IPS-NIHi7 (cell line): Measurements from ENCODE around the gene AK2.

Experiments
- DNase-seq: peaks from one replicate; pipeline ENCODE4 v3.0.0; 2012; ENCODE audit warnings: mixed read lengths; ENCODE audit errors: extremely low spot score

Gene AK2

DNA sequence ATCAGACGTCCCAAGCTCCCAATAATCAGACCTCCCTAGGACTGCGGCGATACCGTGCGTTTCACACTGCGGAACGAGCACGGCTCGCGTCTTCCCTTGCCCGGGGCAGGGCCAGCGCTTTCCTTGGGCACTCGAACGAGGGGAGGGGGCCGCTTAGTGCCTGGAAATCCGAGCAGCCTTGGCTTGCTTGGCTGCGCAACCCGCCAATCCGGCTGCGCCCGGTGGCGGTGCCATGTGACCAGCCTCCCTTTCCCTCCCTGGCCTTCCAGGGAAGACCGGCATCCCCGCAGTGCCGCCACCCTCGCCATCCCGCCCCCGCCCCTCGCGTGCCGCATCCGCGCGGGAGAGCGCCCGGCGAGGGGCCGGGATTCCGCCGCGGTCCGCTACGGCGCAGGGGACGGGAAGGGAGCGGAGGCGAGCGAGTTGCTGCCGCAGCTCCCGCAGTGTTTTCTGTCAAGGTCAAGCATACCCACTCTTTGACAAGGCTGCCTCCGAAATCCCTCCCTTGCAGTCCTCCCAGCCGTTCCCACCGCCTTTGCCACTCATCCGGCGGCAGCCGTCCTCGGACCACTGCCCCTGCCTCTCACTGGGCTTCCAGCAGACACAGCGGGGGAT, 63.8 kb downstream of the AK2 start:
- DNase-seq = peak; percentile 87

DNA sequence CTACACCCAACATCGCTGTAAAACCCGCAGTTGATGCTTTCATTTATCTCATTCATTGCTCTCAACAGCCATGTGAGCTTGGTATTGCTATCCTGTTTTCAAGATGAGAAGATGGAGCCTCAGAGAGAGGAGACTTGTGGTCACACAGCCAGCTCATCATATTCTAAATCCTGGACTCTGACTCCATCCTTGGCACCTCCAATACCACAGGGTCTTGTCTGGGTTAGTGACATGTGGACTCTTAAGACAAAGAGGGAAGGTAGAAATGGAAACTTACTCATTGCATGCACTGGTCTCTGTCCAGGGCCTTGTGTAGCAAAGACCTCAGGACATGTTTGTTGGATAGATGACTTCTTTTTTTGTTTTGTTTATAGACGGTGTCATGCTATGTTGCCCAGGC, 65.1 kb downstream of the AK2 start:
- DNase-seq = no peak

DNA sequence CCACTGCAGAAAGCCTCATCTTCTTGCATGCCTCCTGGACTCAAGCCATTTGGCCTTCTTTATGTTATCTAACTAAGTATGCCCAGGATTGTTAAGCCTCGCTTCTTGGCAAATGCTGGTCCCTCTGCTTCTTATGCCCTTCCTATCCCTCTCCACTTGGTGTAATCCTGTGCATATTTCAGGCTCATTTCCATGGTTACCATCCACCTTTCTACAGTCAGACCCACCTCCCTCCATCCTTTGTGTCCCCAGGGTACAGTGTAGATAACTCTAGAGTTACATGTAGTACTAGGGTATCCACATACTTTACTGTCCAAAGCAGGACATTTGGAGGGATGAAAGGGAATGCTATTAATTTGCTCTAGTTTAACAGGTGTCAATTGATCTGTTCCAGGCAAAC, 65.5 kb downstream of the AK2 start:
- no peak for DNase-seq

DNA sequence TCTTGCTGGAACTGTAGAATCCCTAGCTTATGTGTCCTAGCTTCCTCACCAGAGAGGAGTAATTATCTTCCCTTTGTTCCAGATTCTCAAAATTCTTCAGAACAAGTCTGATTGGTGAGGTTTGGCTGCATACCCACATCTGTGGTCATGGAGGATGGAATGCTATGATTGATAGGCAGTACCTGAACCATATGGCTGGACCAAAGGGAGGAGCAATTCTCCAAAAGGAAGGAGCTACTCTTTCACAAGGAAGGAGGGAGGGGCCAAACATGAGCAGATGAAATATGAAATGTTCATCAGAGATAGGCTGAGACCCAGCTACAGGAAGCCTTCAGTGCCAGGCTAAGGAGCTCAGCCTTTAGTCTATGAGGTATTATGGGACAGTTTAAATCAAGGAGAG, 67.1 kb downstream of the AK2 start:
- DNase-seq = no peak

DNA sequence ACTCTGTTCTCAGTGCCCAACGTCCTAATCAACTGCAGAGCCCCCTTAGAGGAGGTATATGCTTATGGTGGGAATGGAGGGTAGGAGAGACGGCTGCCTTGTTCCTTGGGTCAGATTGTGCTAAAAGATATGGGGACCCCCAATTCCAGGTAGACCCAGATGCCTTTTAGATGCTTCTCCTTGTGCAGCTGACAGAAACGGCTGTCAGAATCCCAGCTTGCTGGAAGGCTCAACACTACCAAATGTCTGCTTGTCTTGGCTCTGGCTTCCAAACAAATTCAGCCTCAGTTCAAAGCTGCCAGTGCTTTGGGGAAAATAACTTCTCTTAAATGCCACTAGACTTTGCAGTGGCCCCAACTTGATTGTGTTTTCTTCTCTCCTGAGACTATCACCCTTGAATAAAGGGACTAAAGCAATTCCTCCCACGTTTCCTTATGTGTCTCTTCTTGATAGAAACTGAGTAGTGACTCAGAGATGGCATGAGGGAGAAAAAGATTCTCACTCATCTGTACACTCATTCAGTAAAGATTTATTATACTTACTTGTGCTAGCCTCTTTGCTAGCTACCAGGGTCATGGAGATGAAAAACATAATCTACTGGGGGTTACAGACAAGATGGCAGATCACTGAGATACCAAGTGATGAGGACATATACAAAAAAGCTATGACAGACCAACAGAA, 68.7 kb downstream of the AK2 start:
- DNase-seq = no peak

DNA sequence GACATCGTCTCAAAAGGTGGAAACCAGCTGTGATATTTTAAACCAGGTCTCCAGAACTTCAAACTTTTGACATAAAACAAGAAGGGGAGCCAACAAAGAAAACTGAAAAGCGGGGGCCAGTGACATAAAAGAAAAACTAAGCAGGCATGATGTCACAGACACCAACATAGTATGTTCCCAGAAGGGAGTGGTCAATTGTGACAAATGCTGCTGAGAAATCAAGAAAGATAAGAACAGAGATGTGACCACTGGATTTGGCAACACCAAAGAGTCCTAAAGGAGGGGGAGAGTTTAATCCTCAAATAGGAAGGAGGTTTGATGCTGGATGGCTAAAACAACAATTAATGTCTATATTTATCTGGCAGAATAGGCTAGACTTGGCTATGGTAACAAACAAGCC, 69.8 kb downstream of the AK2 start:
- no peak for DNase-seq

DNA sequence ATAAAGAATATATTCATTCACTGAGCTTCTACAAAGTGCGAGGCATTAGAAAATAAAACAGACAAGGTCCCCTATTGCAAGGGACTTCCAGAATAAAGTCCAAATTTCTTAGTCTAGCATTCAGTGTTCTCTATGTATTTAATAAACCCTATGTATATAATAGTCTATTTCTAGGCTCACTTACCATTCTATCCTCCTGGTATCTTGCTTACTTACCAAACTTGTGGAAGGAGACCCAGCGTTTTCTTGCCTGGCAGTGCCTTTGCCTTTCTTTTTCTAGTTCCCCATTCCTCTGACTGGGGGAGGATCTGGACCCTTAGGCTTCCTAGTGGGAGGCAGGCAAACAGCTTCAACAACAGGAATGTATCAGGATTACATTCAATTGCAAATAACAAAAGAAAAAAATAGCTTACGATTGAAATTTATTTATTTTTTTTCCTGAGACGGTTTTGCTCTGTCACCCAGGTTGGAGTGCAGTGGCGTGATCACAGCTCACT, 71.4 kb downstream of the AK2 start:
- DNase-seq = no peak

DNA sequence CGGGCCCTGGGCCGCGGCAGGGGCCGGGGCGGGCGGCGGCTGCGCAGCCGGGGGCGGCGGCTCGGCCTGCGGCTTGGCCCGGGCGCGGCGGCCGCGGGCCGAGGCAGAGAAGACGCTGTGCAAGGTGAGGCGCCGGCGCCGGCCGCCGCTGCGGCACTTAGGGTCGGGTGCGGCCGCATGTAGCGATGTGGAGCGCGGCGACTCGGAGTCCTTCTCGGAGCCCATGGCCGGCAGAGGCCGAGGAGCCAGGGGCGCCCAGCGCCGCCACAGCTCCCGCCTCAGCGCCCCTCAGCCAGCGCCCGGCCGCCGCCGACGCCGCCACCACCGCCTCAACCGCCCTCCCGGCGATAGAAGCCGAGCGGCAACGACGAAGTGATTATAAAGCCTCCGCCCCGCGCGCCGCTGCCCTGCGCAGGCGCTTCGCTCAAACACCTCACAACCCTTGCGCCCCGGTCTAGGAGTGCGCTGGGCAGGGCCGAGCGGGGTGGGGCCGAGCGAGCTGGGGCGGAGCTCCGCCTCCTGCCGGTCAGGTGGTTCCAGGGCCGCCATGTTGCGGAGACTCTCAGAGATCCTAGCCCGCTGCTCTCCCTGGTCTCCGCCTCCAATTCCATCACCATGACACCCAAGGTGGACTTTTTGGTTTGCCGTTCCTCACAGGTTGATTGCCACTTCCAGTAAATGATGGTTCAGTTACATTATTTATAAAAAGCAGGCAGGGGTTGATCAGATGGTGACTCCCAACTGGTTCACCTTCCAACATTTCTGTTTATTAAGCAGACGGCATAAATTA, 72.0 kb downstream of the AK2 start, which contains the start of gene RNF19B:
TSS of gene RNF19B (minus strand) at position 349 of the 790 bp plus-strand sequence. CDS start at position 225, 124 bp downstream.
- DNase-seq = peak; percentile 98

DNA sequence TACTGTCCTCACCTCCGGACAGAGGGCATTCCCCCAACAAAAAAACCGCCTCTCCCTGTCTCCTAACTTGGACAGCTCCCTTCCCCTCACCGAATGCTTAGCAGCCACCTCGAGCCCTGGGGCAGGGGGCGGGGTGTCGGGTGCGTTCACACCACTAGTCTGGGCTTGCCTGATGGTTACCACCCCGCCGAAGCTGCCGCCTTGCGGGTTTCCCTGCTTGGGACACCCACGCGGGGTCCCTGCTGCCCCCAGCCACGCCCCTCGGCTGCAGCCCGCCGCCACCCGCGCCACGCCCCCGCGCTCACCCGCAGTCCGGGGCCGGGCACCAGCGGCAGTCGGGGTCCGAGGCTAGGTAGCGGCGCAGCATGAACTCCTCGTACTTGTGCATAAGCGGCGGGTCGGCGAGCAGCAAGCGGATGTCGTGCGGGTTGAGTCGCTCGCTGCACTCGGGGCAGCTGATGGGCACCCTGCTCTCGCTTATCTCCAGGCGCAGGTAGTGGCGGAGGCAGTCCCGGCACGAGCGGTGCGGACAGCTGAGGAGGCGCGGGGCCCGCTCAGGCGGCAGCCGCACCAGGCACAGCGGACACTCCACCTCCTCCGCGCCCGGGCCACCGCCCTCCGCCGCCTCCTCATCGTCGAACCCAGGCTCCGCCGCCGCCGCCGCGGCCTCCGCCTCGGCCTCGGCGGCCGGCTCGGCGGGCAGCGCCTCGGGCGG, 72.8 kb downstream of the AK2 start:
- peak; percentile 82 for DNase-seq

DNA sequence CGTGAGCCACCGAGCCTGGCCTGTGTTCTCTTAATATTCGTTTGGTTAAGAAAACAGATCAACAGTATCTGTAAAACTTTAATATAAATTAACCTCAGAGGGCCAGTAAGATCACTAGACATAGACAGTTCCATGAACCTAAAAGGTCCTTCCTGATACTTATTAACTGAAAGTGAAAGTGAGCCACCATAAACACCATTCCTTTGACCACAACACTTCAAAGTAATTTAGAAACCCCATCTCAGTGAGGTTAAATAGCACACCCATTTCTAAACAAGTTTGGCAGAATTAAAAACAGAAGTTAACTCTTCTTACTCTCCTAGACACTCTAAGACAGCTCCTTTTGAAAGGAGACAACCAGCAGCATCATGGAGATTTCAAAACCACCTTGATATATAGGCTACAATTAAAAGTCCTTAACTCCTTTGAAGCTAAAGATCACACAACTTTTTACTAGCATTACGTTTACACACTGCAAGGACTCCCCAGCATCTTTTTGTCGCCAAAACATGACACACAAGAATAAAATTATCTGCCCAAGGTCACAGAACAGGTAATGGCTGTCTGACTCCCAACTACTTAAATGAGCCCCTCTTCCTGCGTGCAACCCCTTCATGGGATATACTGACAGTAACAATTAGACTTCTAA, 74.3 kb downstream of the AK2 start:
- no peak for DNase-seq

DNA sequence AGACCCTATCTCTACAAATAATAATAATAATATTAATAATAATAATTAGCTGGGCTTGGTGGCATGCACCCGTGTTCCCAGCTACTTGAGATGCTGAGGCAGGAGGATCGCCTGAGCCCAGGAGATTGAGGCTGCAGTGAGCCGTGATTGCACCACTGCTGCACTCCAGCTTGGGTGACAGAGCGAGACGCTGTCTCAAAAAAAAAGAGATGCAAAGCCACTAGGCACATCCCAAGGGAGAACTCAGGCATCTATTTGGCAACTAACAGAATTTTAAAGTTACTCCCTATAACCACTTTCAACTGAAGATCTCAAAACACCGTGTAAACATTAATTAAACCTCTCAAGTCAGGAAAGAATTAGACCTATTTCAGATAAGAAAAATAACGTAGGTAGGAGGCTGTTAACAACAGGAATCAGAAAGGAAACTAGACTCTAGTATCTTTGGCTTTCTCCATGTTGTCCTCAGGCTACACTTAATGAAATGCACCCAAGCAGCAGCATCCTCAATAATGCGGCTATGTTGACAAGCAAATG, 75.8 kb downstream of the AK2 start:
- no peak for DNase-seq

DNA sequence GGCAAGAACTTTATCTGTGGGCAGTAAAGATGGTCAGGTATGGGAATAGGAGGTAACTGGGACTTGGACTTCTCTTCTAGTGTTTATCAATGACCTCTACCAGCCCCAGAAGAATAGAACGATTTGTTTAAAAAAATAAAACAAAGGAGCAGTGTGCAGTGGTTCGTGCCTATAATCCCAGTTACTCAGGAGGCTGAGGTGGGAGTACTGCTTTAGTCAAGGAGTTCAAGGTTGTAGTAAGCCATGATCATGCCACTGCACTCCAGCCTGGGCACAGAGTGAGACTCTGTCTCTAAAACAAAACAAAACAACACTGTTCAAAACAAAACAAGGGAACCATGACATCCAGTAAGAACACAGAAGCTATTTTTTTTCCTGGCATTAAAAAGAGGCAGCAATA, 76.3 kb downstream of the AK2 start:
- no peak for DNase-seq

DNA sequence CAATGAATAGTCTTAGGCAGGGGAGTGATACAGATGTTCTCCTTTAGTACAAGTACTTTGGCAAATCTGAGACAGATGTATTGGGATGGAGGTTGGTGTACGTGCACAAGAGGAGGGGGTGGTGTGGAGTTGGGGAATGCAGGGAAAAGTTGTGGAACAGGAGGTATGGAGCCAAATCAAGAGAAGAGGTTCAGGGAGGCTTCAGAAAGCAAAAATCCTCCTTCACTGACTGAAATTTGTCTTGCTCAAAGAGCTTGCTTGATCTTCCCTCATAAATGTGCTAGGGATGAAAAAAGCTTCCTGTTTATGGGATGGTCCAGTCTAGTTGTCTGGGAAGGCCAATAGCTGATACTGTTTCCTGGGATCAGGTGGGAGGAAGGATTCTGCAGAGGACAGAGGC, 77.9 kb downstream of the AK2 start:
- DNase-seq = no peak
